ENCODE measurements around the gene ASPN.

Gene ASPN

GRCh38 chr9:92512622-92513021 lies 30.3 kb upstream of the ASPN start:
- Histone ChIP-seq H2AFZ (ENCODE audit: low read length) (no peak overlapping the region), H3K4me1 (ENCODE audit: insufficient read depth, low read length, poor library complexity, severe bottlenecking) (peaks cover under 1% of the 10 kb centered on the region), H3K9ac (ENCODE audit: low read depth, low read length, poor library complexity, severe bottlenecking) (no peak overlapping the region), H3K9me2 (replicated peaks; ENCODE audit: low read depth, low read length) (no peaks in the 10 kb centered on the region), H3K36me3 (ENCODE audit: insufficient read depth, low read length) (no peaks in the 10 kb centered on the region), H3K27me3 (ENCODE audit: insufficient read depth, low read length, poor library complexity, severe bottlenecking) (no peaks in the 10 kb centered on the region), H3K79me2 (ENCODE audit: insufficient read depth, low read length) (no peaks in the 10 kb centered on the region), H3K9me3 (ENCODE audit: insufficient read depth, low read depth, low read length) (no peaks in the 10 kb centered on the region), H4K20me1 (ENCODE audit: insufficient read depth, low read length, poor library complexity, severe bottlenecking) (no peaks in the 10 kb centered on the region), H3K4me3 (ENCODE audit: low read length, poor library complexity, severe bottlenecking) (no peak overlapping the region), H3F3A (ENCODE audit: low read depth) (no peaks in the 10 kb centered on the region), H3K4me2 (ENCODE audit: low read depth, low read length, poor library complexity, severe bottlenecking) (no peak overlapping the region)
- no peak for TF ChIP-seq EZH2phosphoT487 (IDR thresholded peaks at IDR 0.05; ENCODE audit: borderline replicate concordance)

GRCh38 chr9:92510747-92511146 lies 28.4 kb upstream of the ASPN start:
- Histone ChIP-seq H3F3A (ENCODE audit: low read depth) (no peaks in the 10 kb centered on the region), H3K79me2 (ENCODE audit: insufficient read depth, low read length) (no peaks in the 10 kb centered on the region), H3K4me2 (ENCODE audit: low read depth, low read length, poor library complexity, severe bottlenecking) (no peak overlapping the region), H2AFZ (ENCODE audit: low read length) (no peak overlapping the region), H3K4me1 (ENCODE audit: insufficient read depth, low read length, poor library complexity, severe bottlenecking) (peaks cover 8% of the 10 kb centered on the region), H3K9ac (ENCODE audit: low read depth, low read length, poor library complexity, severe bottlenecking) (no peak overlapping the region), H3K27me3 (ENCODE audit: insufficient read depth, low read length, poor library complexity, severe bottlenecking) (no peaks in the 10 kb centered on the region), H3K9me2 (replicated peaks; ENCODE audit: low read depth, low read length) (no peaks in the 10 kb centered on the region), H3K9me3 (ENCODE audit: insufficient read depth, low read depth, low read length) (no peaks in the 10 kb centered on the region), H4K20me1 (ENCODE audit: insufficient read depth, low read length, poor library complexity, severe bottlenecking) (no peaks in the 10 kb centered on the region), H3K36me3 (ENCODE audit: insufficient read depth, low read length) (no peaks in the 10 kb centered on the region), H3K4me3 (ENCODE audit: low read length, poor library complexity, severe bottlenecking) (no peak overlapping the region)
- TF ChIP-seq CTCF (conservative IDR thresholded peaks at IDR 0.05; ENCODE audit: low read length) (no peak), EZH2phosphoT487 (IDR thresholded peaks at IDR 0.05; ENCODE audit: borderline replicate concordance) (no peak)

- no peak overlapping the region for H2AFZ ChIP-seq (ENCODE audit: low read length)
- no peaks in the 10 kb centered on the region for H3K9me3 ChIP-seq (ENCODE audit: insufficient read depth, low read depth, low read length)
Observed at GRCh38 chr9:92509050-92509449, 26.7 kb upstream of the ASPN start.

More at GRCh38 chr9:92509050-92509449, 26.7 kb upstream of the ASPN start:
- Histone ChIP-seq H3K36me3 (ENCODE audit: insufficient read depth, low read length) (no peaks in the 10 kb centered on the region), H3K79me2 (ENCODE audit: insufficient read depth, low read length) (no peaks in the 10 kb centered on the region), H4K20me1 (ENCODE audit: insufficient read depth, low read length, poor library complexity, severe bottlenecking) (no peaks in the 10 kb centered on the region), H3K27me3 (ENCODE audit: insufficient read depth, low read length, poor library complexity, severe bottlenecking) (no peaks in the 10 kb centered on the region), H3K9me2 (replicated peaks; ENCODE audit: low read depth, low read length) (no peaks in the 10 kb centered on the region), H3K9ac (ENCODE audit: low read depth, low read length, poor library complexity, severe bottlenecking) (no peak overlapping the region), H3K4me1 (ENCODE audit: insufficient read depth, low read length, poor library complexity, severe bottlenecking) (peaks cover 8% of the 10 kb centered on the region), H3K4me3 (ENCODE audit: low read length, poor library complexity, severe bottlenecking) (no peak overlapping the region), H3F3A (ENCODE audit: low read depth) (no peaks in the 10 kb centered on the region), H3K4me2 (ENCODE audit: low read depth, low read length, poor library complexity, severe bottlenecking) (no peak overlapping the region)
- TF ChIP-seq CTCF (conservative IDR thresholded peaks at IDR 0.05; ENCODE audit: low read length) = no peak
- TF ChIP-seq EZH2phosphoT487 (IDR thresholded peaks at IDR 0.05; ENCODE audit: borderline replicate concordance) = no peak

All from Loucy (cell line).